Caco-2 (cell line): ENCODE data around the gene LRRC31. TPM values are rescaled to one million over a fixed set of nuclear protein-coding genes. Genes with fewer than 3 reads are reported as not detected.

ENCODE experiments used
- BruUV-seq: library from RNA; stranded (reverse); fragments of 400-500 nt; replicated peaks from 2 replicates; lab custom pipeline; 2021; lab: Mats Ljungman, UMichigan
- CTCF ChIA-PET: fragments of 300-600 bp; sonication (Branson Sonifier 250); formaldehyde crosslinking; loops from one replicate; lab custom pipeline; 2022; ENCODE audit warnings: antibody characterized with exemption; lab: Charles Lee
- POLR2A ChIA-PET: fragments of 300-600 bp; sonication (Branson Sonifier 250); formaldehyde crosslinking; loops from one replicate; lab custom pipeline; 2022; ENCODE audit warnings: antibody characterized with exemption; lab: Charles Lee
- DNase-seq, 2 experiments: peaks; one replicate each; pipeline versions ENCODE4 v3.0.0 to v3.0.0-alpha.2; 2020 to 2022
- H3K27me3 ChIP-seq: replicated peaks from 2 replicates; pipeline ENCODE4 v1.6.0; 2011; ENCODE audit warnings: low read length; ENCODE audit not compliant: control insufficient read depth, insufficient read depth
- H3K36me3 ChIP-seq: 2 replicates; pipeline ENCODE4 v1.5.1; 2011; ENCODE audit warnings: low read length; ENCODE audit not compliant: control insufficient read depth, insufficient read depth
- H3K4me1 ChIP-seq: fragments of 250-450 bp; sonication (Bioruptor Pico); 2 replicates; pipeline ENCODE4 v1.5.1; 2020; ENCODE audit warnings: mild to moderate bottlenecking
- H3K4me3 ChIP-seq: 2 replicates; pipeline ENCODE4 v1.5.1; 2011; ENCODE audit warnings: low read depth, mild to moderate bottlenecking, control low read depth, low read length
- H3K9me3 ChIP-seq: fragments of 250-450 bp; sonication (Bioruptor Pico); 2 replicates; pipeline ENCODE4 v1.5.1; 2020; ENCODE audit warnings: mild to moderate bottlenecking, moderate library complexity
- H3K27ac Mint-ChIP-seq: one replicate; pipeline ENCODE4 v1.8.0; 2022; ENCODE audit warnings: mixed read lengths; ENCODE audit not compliant: unreplicated experiment
- H3K27me3 Mint-ChIP-seq: one replicate; pipeline ENCODE4 v1.8.0; 2022; ENCODE audit warnings: mixed read lengths; ENCODE audit not compliant: insufficient read depth, unreplicated experiment
- H3K36me3 Mint-ChIP-seq: one replicate; pipeline ENCODE4 v1.8.0; 2022; ENCODE audit warnings: mild to moderate bottlenecking, mixed read lengths; ENCODE audit not compliant: insufficient read depth, unreplicated experiment
- H3K4me1 Mint-ChIP-seq: one replicate; pipeline ENCODE4 v1.8.0; 2022; ENCODE audit warnings: low read depth, mixed read lengths; ENCODE audit not compliant: unreplicated experiment
- H3K4me3 Mint-ChIP-seq: one replicate; pipeline ENCODE4 v1.8.0; 2022; ENCODE audit warnings: mild to moderate bottlenecking, moderate library complexity, mixed read lengths; ENCODE audit not compliant: unreplicated experiment
- H3K9me3 Mint-ChIP-seq: one replicate; pipeline ENCODE4 v1.8.0; 2022; ENCODE audit warnings: mixed read lengths; ENCODE audit not compliant: unreplicated experiment
- CTCF ChIP-seq, 2 experiments: fragments of 200-600 bp in 1 of 2; IDR thresholded peaks; 1 replicate in 1 of 2; 2 replicates in 1 of 2; pipeline versions ENCODE4 v1.5.1 to v1.8.0; 2011 to 2022; ENCODE audit warnings: antibody characterized with exemption in 1 of 2, control low read depth in 1 of 2, inconsistent platforms in 1 of 2, low read depth in 1 of 2, low read length in 1 of 2, mild to moderate bottlenecking in 1 of 2, moderate library complexity in 1 of 2; ENCODE audit not compliant: insufficient read depth in 1 of 2, severe bottlenecking in 1 of 2, unreplicated experiment in 1 of 2
- intact Hi-C: fragments of 100-400 bp; cut with micrococcal nuclease; formaldehyde crosslinking; loops from one replicate; pipeline ENCODE4 v1.10.0; 2022; ENCODE audit not compliant: unreplicated experiment
- total RNA-seq: library from RNA; stranded (reverse); gene quantifications from 2 replicates; pipeline ENCODE4 v1.2.3, GENCODE V29; 2022

The LRRC31 gene
- total RNA-seq, 1 experiment from 2014 or later, result 0.64 TPM

GRCh38 chr3:169841171-169841570 lies 28.6 kb downstream of the LRRC31 start:
- peaks cover 14% of the 10 kb centered on the region for H3K27me3 Mint-ChIP-seq
- H3K36me3 Mint-ChIP-seq, result no peaks in the 10 kb centered on the region
- no peak for DNase-seq
- POLR2A ChIA-PET, result no interaction called here
- no peak overlapping the region for H3K4me3 ChIP-seq
- no peaks in the 10 kb centered on the region for H3K9me3 Mint-ChIP-seq
- BruUV-seq, result no TSS peak
- no peak overlapping the region for H3K4me3 Mint-ChIP-seq
- H3K36me3 ChIP-seq, result no peaks in the 10 kb centered on the region
- H3K27ac Mint-ChIP-seq, result no peak overlapping the region
- intact Hi-C loops, result no loop called here
- H3K9me3 ChIP-seq, result no peaks in the 10 kb centered on the region
- H3K4me1 Mint-ChIP-seq, result no peaks in the 10 kb centered on the region
- no peak for TF ChIP-seq CTCF (IDR thresholded peaks at IDR 0.05; ENCODE audit: insufficient read depth in 1 of 2, low read depth in 1 of 2, low read length in 1 of 2, severe bottlenecking in 1 of 2, unreplicated experiment in 1 of 2)
- no peaks in the 10 kb centered on the region for H3K27me3 ChIP-seq
- H3K4me1 ChIP-seq, result no peaks in the 10 kb centered on the region
- CTCF ChIA-PET, result no interaction called here

- Histone ChIP-seq H3K4me3 (no peak overlapping the region), H3K36me3 (no peaks in the 10 kb centered on the region), H3K27me3 (no peaks in the 10 kb centered on the region), H3K4me1 (no peaks in the 10 kb centered on the region), H3K9me3 (no peaks in the 10 kb centered on the region)
- intact Hi-C loops, result no loop called here
- TF ChIP-seq CTCF (IDR thresholded peaks at IDR 0.05; ENCODE audit: insufficient read depth in 1 of 2, low read depth in 1 of 2, low read length in 1 of 2, severe bottlenecking in 1 of 2, unreplicated experiment in 1 of 2), result no peak
- no peaks in the 10 kb centered on the region for H3K9me3 Mint-ChIP-seq
- no peaks in the 10 kb centered on the region for H3K36me3 Mint-ChIP-seq
- POLR2A ChIA-PET, result no interaction called here
- CTCF ChIA-PET, result no interaction called here
- no peak overlapping the region for H3K27ac Mint-ChIP-seq
- H3K4me1 Mint-ChIP-seq, result no peaks in the 10 kb centered on the region
- H3K4me3 Mint-ChIP-seq, result no peak overlapping the region
- H3K27me3 Mint-ChIP-seq, result peaks cover 14% of the 10 kb centered on the region
- DNase-seq, result no peak
- no TSS peak for BruUV-seq
Measured at GRCh38 chr3:169838511-169839030, 31.2 kb downstream of the LRRC31 start.

- Mint-ChIP-seq H3K36me3 (no peaks in the 10 kb centered on the region), H3K4me3 (no peak overlapping the region), H3K9me3 (no peaks in the 10 kb centered on the region), H3K27ac (no peak overlapping the region), H3K4me1 (no peaks in the 10 kb centered on the region), H3K27me3 (peaks cover 14% of the 10 kb centered on the region)
- no peak overlapping the region for H3K4me3 ChIP-seq
- TF ChIP-seq CTCF (IDR thresholded peaks at IDR 0.05; ENCODE audit: insufficient read depth in 1 of 2, low read depth in 1 of 2, low read length in 1 of 2, severe bottlenecking in 1 of 2, unreplicated experiment in 1 of 2), result no peak
- H3K27me3 ChIP-seq, result no peaks in the 10 kb centered on the region
- CTCF ChIA-PET, result no interaction called here
- no peaks in the 10 kb centered on the region for H3K4me1 ChIP-seq
- no peaks in the 10 kb centered on the region for H3K9me3 ChIP-seq
- POLR2A ChIA-PET, result no interaction called here
- no peaks in the 10 kb centered on the region for H3K36me3 ChIP-seq
- intact Hi-C loops, result no loop called here
- BruUV-seq, result no TSS peak
- DNase-seq, result no peak
Measured at GRCh38 chr3:169836942-169837275, 32.8 kb downstream of the LRRC31 start.
